Progenitor cell of endocrine pancreas (in vitro differentiated cells): ENCODE results near the gene HSF2BP. TPM values are rescaled to one million over a fixed set of nuclear protein-coding genes. Genes with fewer than 3 reads are reported as not detected.
"Not testable (repeated sequence)": the region's sequence is repeated elsewhere in the genome, so short reads cannot be mapped to it uniquely, and the experiment has no call there.

ENCODE experiments used
- DNase-seq: peaks from one replicate; pipeline ENCODE4 v3.0.0; 2021; ENCODE audit warnings: low spot score; ENCODE audit not compliant: unreplicated experiment
- H3K27ac Mint-ChIP-seq: 2 replicates; pipeline ENCODE4 v1.8.0; 2021; ENCODE audit warnings: mild to moderate bottlenecking, moderate library complexity, mixed read lengths
- H3K27me3 Mint-ChIP-seq: 2 replicates; pipeline ENCODE4 v1.8.0; 2021; ENCODE audit warnings: mixed read lengths
- H3K36me3 Mint-ChIP-seq: 2 replicates; pipeline ENCODE4 v1.8.0; 2022; ENCODE audit warnings: mixed read lengths; ENCODE audit not compliant: insufficient read depth
- H3K4me1 Mint-ChIP-seq: 2 replicates; pipeline ENCODE4 v1.8.0; 2021; ENCODE audit warnings: low read depth, mixed read lengths
- H3K4me3 Mint-ChIP-seq: 2 replicates; pipeline ENCODE4 v1.8.0; 2021; ENCODE audit warnings: low read depth, mild to moderate bottlenecking, moderate library complexity, mixed read lengths
- H3K9me3 Mint-ChIP-seq: 2 replicates; pipeline ENCODE4 v1.8.0; 2021; ENCODE audit warnings: low read depth, mixed read lengths
- CTCF ChIP-seq: fragments of 200-600 bp; sonication (generic); IDR thresholded peaks from one replicate; pipeline ENCODE4 v1.5.0; 2021; ENCODE audit warnings: antibody characterized with exemption, mild to moderate bottlenecking; ENCODE audit not compliant: unreplicated experiment
- total RNA-seq: library from RNA; stranded (reverse); gene quantifications from 2 replicates; pipeline ENCODE4 v1.2.1, GENCODE V29; 2021

Gene HSF2BP
- total RNA-seq, 1 donor from 2014 or later = 2.0 TPM

GRCh38 chr21:43622796-43623195 lies 36.5 kb downstream of the HSF2BP start:
- no peak for TF ChIP-seq CTCF
- Mint-ChIP-seq H3K27me3 (no peaks in the 10 kb centered on the region), H3K4me3 (no peak overlapping the region), H3K4me1 (peaks cover 11% of the 10 kb centered on the region), H3K27ac (no peak overlapping the region), H3K36me3 (peaks cover 11% of the 10 kb centered on the region), H3K9me3 (peaks cover 13% of the 10 kb centered on the region)
- no peak for DNase-seq

- Mint-ChIP-seq H3K9me3 (peaks cover 12% of the 10 kb centered on the region), H3K27ac (peak overlapping the region; percentile 51), H3K36me3 (peaks cover 11% of the 10 kb centered on the region), H3K27me3 (no peaks in the 10 kb centered on the region), H3K4me3 (no peak overlapping the region), H3K4me1 (no peaks in the 10 kb centered on the region)
- no peak for TF ChIP-seq CTCF
- no peak for DNase-seq
Measured at GRCh38 chr21:43619856-43620255, 39.4 kb downstream of the HSF2BP start.

- TF ChIP-seq CTCF = no peak
- H3K9me3 Mint-ChIP-seq = peaks cover 12% of the 10 kb centered on the region
- H3K4me3 Mint-ChIP-seq = no peak overlapping the region
- no peaks in the 10 kb centered on the region for H3K4me1 Mint-ChIP-seq
- DNase-seq = no peak
- H3K27ac Mint-ChIP-seq = no peak overlapping the region
- peaks cover 11% of the 10 kb centered on the region for H3K36me3 Mint-ChIP-seq
- H3K27me3 Mint-ChIP-seq = no peaks in the 10 kb centered on the region
Measured at GRCh38 chr21:43619344-43619743, 39.9 kb downstream of the HSF2BP start.

GRCh38 chr21:43618940-43619339 lies 40.3 kb downstream of the HSF2BP start:
- no peak for TF ChIP-seq CTCF
- DNase-seq = no peak
- Mint-ChIP-seq H3K4me3 (no peak overlapping the region), H3K27ac (no peak overlapping the region), H3K4me1 (no peaks in the 10 kb centered on the region), H3K9me3 (peaks cover 12% of the 10 kb centered on the region), H3K27me3 (no peaks in the 10 kb centered on the region), H3K36me3 (peaks cover 11% of the 10 kb centered on the region)

- H3K36me3 Mint-ChIP-seq = peaks cover 11% of the 10 kb centered on the region
- not testable (repeated sequence) for H3K27me3 Mint-ChIP-seq, H3K4me3 Mint-ChIP-seq, H3K4me1 Mint-ChIP-seq, H3K27ac Mint-ChIP-seq, DNase-seq
- peaks cover 12% of the 10 kb centered on the region for H3K9me3 Mint-ChIP-seq
Measured at GRCh38 chr21:43616861-43617260, 42.4 kb downstream of the HSF2BP start.

- DNase-seq = no peak
- H3K4me3 Mint-ChIP-seq = no peak overlapping the region
- peaks cover 3% of the 10 kb centered on the region for H3K36me3 Mint-ChIP-seq
- H3K4me1 Mint-ChIP-seq = peaks cover 4% of the 10 kb centered on the region
- H3K27me3 Mint-ChIP-seq = no peaks in the 10 kb centered on the region
- TF ChIP-seq CTCF = no peak
- no peak overlapping the region for H3K27ac Mint-ChIP-seq
- peaks cover under 1% of the 10 kb centered on the region for H3K9me3 Mint-ChIP-seq
Measured at GRCh38 chr21:43614839-43615238, 44.4 kb downstream of the HSF2BP start.
